HG02678 (cell line): ENCODE measurements around the gene POU2AF1.
"Not testable (repeated sequence)": the region's sequence is repeated elsewhere in the genome, so short reads cannot be mapped to it uniquely, and the experiment has no call there.

Experiments used
- ATAC-seq: cut with Tn5 transposase; IDR thresholded peaks from one replicate; pipeline ENCODE4 v1.9.1; 2021; ENCODE audit warnings: mild to moderate bottlenecking, moderate library complexity; ENCODE audit not compliant: unreplicated experiment

The POU2AF1 gene

DNA sequence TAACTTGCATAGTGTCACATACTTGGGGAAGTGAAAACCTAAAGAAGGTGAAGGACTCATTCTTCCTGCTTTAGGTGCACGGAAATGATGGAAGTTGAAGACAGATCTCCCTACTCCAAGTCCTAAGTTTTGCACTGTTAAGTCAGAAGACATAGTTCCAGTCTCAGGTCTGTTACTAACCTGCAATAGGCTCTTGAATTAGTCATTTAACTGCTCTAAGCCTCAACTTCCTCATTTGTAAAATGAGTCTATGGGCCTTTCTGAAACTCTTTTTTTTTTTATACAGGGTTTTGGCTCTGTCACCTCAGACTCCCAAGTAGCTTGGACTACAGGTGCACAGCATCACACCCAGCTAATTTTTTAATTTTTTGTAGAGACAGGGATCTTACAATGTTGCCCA lies 30.8 kb upstream of the POU2AF1 start:
- ATAC-seq = peak; percentile 67

- peak; percentile 43 for ATAC-seq
These were observed 30.0 kb upstream of the POU2AF1 start for GRCh38 chr11:111408789-111409727.

DNA sequence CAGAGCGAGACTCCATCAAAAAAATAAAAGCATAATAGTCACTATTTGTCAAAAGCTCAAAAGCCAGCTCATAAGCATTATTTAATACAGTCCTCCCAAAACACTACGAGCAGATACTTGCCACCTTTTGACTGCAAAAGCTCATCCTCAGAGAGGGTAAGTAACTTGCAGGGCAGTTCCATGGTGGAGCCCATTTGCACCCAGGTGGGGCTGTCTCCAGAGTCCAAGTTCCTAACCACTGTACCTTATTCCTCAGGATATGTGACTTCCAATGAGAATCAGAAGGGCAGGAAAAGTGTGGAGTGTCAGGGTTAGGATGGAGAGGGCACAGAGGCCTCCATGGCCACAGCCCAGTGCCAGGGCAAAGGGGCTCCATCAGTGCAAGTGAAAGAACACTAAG lies 28.6 kb upstream of the POU2AF1 start:
- no peak for ATAC-seq

- no peak for ATAC-seq
These were observed 27.5 kb upstream of the POU2AF1 start for GRCh38 chr11:111406589-111406988.

DNA sequence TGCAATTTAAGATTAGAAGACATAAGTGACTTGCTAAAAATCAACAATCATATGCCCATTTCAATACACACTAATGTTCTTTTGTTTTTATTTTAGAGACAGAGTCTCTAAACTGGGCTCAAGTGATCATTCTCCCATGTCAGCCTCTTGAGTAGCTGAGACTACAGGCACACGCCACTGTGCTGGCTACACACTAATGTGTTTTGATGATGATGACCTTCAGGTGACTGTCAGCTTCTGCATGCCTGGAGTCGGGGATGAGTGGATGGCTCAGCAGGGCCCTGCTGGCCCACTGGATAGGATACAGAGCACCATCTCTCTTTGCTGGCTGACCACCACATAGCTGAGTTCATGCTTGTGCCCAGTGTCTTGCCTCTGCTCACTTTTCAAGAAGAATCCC lies 27.0 kb upstream of the POU2AF1 start:
- ATAC-seq = no peak

GRCh38 chr11:111405551-111405950 lies 26.5 kb upstream of the POU2AF1 start:
- no peak for ATAC-seq

DNA sequence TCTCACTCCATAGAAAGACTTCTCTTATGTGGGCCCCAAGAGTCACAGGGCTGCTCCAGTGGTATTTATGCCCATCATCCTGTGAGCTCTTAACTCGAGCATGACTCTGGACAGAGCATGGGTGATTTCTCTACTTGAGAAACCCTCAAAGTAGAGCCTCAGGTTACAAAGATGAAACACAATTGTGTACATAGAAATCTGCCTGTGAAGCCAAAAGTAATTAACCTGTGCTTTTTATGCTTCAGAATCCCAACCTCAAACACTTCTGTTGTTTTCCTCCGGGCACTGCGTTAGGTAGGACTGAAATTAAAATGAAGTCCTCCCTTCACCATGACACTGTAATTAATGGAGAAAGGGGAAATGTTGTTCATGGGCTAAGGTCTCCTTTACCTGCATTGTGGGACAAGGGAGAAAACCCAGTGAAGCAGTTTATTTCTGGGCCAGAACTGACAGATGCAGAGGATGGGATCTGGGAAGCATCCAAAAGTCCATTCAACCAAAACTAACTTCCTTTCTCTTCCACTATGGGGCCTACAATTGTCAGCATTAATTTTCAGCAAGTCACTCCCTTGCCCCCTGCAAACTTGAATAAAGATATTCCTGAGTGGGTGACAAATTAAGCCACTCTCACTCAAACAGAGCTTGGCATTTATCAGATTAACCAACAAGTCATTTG lies 24.1 kb upstream of the POU2AF1 start:
- no peak for ATAC-seq

DNA sequence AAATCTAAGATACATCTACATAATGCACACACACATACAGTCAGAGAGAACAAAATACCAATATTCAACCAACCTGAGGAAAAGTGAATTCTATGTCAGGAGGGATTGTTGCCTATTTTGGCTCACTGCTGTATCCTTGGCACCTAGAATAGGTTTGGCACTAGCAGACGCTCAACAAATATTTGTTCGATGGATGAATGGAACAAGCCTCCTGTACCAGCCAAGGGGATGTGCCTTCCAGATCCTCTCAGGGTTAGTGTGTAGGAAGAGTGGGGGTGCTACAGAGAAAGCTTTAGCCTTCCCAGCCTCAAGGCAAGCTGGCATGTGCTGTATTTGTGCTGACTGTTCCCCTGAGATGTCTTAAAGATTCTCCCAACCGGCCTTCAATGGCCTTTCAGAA lies 23.3 kb upstream of the POU2AF1 start:
- ATAC-seq = no peak

GRCh38 chr11:111401957-111402356 lies 22.9 kb upstream of the POU2AF1 start:
- ATAC-seq = not testable (repeated sequence)

DNA sequence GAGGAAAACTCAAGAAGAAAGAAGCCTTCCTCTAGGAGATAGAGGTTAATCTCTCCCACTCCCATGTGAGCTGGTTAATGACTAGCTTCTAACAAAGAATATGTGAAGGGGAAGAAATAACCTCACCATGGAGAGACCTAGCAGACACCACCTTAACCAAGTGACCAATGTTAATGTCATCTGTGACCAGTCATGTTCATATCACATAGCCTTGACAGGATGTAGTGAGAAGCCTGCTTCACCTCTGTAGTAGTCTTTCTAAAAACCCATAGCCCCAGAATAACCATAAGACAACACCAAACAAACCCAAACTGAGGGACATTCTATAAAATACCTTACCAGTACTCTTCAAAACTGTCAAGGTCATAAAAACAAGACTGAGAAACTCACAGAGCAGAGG lies 21.5 kb upstream of the POU2AF1 start:
- peak; percentile 41 for ATAC-seq

DNA sequence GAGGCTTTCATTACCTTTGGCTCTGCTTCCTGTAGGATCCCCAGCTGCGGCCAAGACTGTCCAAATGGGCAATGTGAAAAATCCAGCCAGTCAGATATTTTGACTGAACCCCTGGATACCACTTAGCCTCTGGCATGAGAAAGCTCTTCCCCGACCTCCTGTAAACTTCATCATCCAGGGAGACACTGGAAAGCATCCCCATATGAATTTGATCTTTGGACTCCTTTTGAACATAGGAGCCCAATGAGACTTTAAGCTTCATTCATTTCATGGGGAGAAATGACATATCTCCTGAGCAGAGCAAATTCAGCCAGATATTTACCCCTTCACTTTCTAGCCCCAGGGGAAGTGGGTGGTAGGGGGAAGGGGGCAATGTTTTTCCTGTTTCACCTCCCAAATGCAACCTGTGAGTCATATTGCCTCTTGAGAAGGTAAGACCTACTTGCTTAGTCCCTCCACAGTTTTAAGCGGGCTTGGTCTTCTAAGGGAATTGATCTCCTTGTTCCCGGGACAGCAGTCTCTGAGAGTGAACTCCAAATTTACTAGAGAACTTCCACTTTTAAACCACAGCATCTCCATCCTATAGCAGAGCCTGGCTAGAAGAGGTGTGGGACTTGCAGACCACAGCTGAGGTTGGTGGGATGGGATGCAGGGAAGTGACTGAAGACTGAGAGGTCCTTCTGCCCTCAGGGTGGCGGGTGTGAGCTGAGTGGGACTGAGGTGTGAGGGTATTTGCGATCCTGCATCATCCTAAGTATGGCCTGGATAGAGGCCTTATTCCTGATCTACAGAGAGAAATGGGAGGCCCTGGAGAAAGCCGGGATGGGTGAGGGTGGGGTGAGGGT lies 20.3 kb upstream of the POU2AF1 start:
- ATAC-seq = no peak

DNA sequence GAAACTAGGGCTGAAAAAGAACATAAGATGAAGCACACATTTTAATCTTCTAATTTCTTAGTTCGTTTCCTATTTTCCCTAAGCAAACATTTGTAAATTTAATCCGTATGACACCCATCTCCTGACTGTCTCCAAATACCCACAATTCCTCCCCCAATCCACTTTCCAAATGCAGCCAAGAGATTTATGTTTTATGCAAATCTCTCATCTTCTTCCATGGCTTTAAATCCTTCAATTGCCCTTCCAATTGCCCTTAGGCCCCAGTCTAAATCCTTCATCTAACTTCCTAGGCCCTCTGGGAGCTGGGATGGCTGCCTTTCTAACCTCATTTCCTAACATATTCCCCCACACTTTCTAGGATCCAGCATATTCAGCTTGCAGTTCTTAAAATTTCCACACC lies 18.0 kb upstream of the POU2AF1 start:
- no peak for ATAC-seq

- ATAC-seq = no peak
These were observed 16.7 kb upstream of the POU2AF1 start for GRCh38 chr11:111395749-111396148.

- no peak for ATAC-seq
These were observed 16.0 kb upstream of the POU2AF1 start for GRCh38 chr11:111395081-111395480.

DNA sequence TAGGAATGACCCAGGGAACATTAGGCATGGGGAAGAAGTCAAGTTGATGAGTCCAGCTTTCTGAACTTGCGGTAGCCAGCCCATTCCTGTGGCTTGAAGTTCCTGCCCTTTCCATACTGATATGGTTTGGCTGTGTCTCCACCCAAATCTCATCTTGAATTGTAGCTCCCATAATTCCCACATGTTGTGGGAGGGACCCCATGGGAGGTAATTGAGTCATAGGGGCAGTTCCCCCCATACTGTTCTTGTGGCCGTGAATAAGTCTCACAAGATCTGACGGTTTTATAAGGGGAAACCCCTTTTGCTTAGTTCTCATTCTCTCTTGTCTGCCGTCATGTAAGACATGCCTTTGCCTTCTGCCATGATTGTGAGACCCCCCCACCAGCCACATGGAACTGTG lies 15.1 kb upstream of the POU2AF1 start:
- ATAC-seq = not testable (repeated sequence)

DNA sequence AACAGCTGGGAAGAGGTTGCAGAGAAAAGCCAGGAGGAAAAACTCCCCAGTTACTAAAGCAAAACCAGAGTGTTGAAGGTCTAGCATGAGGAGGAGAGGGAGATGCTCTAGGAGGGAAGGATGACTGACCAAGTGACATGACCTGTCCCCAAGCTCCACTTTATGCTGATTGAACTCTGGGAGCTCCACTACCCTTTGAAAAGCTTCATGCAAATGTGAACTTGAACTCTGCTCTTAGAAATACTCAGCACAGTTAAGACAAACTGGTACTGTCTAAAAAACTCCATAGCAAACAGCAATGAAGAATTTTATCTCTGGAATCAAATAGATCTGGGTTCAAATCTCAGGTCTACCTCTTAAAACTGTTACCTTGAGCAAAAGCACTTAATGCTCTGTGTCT lies 14.5 kb upstream of the POU2AF1 start:
- ATAC-seq = no peak

DNA sequence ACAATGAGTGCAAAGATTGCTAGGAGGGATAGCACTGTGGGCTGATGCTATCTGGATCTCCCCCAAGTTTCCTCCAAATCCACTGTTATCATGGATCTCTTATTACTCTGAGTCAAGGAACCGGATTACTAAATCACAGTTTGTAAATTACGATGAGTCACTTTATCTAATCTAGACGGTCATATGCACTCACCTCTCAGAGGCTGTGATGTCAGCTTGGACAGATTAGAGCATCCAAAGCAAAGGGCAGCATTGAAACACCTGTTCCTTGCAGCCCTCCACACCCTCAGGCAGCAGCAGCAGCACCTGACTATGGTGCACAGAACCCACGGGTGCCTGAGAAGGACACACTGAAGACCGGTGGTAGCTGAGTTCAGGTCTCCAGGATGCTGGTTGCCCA lies 14.0 kb upstream of the POU2AF1 start:
- ATAC-seq = no peak

- ATAC-seq = no peak
These were observed 13.5 kb upstream of the POU2AF1 start for GRCh38 chr11:111392552-111392951.

DNA sequence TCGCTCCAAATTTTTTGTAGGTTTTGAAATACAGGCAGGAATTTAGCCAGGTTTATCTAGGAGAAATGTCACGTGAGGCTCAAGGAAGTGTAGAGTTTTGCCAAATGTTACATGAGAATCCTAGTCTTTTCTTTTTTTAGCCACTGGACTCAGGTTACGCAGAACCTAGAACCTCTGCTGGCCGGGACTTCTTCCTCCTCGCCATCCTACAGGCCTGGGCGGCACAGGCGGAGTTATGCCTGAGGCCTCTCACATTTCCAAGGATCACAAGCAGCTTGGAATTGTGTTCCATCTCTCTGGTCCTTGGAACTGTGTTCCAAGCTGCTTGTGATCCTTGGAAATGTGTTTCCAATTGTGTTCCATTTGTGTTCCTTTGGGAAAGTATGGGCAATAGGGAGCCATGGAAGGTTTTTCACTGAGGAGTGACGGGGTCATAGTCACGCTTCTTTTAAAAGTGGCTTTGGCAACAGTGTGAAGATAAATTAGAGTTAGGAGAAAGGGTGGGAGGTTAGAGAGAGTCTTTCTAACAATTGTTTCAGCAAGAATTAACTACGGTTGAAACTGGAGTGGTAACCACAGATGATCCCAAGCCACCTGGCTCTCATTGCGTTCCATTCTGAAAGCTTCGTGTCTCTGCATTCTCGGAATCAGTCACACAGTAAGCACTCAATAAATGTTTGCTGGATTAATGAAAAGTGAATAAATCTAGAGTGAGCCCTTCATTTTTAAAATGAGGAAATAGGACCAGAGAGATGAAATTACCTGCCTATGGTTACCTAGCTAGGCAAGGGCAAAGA lies 12.5 kb upstream of the POU2AF1 start:
- no peak for ATAC-seq

DNA sequence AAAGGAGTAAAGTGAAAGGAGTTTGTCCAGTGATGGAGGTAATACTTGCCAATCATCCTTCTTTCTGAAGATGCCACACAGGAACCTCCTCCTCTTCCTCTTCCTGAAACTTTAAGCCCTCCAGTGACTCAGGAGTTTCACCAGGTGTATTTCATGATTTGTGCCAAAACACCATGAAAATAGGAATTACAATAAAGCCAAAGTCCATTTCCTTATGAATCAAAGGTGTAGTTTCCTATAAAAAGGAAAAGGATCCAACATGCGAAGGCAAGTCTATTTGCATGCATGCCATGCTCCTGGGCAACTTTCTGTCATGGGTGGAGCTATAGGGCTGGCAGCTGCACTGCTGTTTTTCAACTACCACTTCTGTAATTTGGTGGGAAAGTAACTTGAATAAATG lies 9.8 kb upstream of the POU2AF1 start:
- ATAC-seq = no peak

DNA sequence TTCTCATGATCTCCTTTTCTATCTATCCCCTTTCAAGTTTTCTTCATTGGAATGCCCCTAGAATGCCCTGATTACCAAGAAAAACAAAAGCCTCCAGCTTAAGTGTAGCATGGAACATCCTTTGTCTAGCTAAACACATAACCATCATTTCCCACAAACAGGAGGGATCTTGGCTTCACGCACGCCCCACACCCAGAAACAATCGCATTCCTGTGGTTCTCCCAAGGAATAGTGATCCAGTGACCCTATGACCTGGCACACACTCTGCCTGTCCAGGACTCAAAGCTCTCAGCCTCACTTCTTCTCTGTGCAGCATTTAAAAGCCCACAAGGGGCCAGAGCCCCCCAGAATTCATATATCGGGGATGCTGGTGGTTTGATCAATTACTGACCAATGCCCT lies 9.3 kb upstream of the POU2AF1 start:
- no peak for ATAC-seq
